ENCODE data around the gene ANTXRL.
"Not testable (repeated sequence)": the region's sequence is repeated elsewhere in the genome, so short reads cannot be mapped to it uniquely, and the experiment has no call there.

The ANTXRL gene

DNA sequence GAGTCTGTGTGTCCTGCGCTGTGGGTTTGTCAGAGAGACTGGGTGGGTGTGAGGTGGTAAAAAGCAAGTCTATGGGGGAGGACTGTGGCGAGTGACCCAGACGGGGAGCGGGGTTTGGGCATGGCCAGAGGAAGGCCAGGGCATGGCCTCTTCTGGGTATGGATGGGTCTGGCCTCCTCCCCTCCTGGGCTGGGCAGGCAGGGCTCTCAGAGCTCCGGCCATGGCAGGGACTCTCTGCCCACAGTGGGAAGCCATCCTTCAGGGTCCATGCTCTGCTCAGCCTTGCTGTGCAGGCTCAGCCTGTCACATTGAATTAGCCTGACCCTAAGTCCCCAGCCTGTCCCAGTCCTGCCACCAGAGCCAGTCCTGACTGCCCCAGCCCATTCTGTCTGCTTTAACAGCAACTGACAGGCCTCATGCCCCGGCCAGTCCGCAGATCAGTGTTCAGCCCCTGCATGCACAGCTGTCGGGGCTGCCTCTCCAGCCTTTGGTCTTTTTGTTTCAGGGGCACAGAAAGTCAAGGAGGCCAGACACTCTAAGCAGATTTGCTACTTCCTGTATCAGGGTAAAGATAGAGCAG, 7.9 kb downstream of the ANTXRL start:
- no peak for DNase-seq (ENCODE audit: low read depth in 2 of 2)

DNA sequence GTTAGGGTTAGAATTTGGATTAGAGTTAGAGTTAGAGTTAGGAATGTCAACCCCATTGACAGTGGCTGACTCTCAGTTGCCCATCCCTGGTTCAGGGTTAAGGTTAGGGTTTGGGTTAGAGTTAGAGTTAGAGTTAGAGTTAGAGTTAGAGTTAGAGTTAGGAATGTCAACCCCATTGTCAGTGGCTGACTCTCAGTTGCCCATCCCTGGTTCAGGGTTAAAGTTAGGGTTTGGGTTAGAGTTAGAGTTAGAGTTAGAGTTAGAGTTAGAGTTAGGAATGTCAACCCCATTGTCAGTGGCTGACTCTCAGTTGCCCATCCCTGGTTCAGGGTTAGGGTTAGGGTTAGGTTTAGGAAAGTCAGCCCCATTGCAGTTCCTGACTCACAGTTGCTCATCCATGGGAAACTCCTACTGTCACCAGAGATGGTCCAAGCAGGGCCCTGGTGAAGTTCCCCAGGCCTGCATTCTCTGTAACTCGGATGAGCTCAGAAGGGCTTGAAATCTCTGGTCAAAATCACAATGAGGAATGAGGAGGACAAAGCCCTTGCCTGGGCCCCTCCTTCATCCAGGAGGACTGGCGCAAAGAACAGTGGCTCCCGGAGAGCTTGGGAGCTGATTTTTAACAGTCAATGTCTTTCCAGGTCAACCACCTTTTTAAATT, 8.7 kb downstream of the ANTXRL start:
- DNase-seq (ENCODE audit: low read depth in 2 of 2): not testable (repeated sequence)

DNA sequence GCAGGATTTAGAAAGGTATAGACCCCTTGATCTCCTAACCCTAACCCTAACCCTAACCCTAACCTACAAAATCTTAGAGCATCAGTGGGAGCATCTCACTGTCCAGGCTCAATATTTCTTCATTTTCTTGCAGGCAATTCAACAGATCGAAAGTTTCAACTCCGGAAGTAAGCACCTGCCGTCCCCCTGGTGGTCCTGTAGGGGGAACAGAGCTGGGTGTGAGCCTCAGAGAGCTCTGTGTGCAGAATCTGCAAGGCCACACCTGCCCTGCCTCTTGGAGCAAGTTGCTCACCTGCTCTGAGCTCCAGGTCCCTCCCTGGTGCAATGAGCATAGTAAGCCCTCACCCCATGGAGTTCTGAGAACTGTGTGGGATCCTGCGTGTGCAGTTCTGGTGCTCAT, 9.3 kb downstream of the ANTXRL start:
- not testable (repeated sequence) for DNase-seq (ENCODE audit: low read depth in 2 of 2)

DNA sequence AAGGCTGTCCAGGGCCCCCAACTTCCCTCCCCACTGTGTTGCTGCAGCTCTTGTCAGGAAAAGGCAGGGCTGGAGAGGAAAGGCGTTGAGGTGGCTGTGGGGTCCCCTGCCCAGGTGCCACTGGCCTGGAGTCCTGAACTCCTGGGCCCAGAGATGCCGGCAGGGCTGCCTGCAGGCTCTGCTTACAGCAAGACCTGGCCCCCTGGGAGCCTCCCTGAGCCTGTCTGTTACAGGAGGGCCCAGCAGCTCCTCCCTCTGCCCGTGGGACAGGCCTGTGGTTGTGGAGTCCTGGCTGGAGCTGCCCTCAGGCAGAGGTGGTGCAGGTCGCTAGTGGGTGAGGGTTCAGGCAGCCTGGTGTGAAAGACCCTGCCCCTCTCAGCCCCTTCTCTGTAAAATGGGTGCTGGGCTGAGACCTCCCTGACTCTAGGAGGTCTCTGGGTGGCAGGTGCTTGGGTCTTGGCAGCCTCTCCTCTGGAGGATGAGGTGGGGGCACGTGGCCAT, 9.9 kb downstream of the ANTXRL start:
- DNase-seq (ENCODE audit: low read depth in 2 of 2): no peak

DNA sequence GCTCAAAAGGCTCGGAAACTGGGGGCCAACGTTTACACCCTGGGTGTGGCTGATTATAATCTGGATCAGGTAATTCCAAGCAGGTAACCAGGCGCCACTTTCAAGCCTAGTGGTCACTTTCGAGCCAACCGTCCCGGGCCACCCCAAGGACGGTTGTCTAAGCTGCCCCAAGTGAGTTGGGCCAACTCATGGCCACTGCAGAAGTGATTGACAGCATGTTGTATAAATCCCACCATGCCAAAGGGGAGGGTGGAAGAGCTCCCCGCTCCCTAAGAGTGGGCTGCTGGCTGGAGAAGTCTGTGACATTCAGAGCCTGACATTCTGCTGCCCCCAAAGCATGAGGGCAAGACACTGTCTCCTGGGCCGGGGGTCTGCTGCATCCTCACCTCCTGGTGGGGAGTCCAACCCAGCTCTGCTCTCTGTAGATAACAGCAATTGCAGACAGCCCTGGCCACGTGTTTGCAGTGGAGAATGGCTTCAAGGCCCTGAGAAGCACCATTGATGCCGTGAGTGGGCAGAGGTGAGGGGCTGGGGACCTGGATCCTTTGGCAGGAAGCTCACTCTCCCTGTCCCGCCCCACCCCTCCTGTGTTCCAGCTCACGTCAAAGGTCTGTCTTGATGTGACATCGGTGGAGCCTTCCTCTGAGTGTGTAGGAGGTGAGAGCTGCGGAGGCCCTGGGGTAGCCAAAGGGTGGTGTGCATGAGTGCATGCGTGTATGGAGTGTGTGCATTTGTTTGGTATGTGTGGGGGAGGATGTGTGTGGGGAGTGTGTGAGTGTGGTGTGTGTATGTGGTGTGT, 10.8 kb downstream of the ANTXRL start:
- DNase-seq (ENCODE audit: low read depth in 2 of 2): no peak

DNA sequence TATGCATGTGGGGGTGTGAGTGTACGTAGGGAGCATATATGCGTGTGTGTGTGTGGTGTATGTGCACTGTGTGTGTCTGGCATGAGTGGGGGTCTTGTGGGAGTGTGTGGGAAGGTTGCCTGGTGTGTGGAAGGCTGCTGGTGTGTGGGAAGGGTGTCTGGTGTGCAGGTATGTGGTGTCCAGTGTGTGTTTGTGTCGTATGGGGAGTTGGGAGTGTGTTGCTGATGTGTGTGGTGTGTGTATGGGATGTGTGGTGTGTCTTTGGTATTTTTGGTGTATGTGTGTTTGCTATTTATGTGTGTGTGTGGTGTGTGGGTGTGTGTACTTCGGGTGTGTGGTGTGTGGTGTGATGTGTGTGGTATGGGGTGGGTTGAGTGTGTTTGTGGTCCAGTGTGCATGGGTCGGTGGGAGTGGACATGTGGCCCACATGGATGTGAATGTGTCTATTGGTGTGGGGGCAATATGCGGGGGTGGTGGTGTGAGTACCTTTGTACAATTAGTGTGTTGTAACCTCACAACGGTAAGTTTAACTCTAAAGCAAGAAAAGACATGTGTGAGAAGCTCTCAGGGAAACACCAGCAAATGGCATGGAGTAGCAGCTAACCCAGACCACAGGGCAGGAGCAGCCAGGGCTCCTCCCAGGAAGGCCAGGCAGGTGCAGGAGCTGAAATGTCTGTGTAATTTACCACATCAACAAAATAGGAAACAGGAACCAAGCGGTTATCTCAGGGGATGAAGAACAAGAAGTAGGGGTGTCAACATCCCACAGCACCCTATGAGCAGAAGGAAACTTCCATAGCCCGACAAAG, 11.9 kb downstream of the ANTXRL start:
- no peak for DNase-seq (ENCODE audit: low read depth in 2 of 2)

DNA sequence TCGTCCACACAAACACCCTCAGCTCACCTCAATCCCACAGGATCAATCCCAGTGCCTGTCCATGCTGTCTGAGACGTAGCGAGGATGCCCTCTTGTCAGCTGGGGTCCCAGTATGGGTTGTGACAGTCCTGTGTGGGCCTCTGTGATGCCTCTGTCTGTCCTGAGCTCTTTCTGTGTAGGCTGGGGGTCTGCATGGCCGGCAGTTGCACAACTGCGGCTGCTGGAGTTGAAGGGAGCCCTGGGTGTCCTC, 12.4 kb downstream of the ANTXRL start:
- DNase-seq (ENCODE audit: low read depth in 2 of 2): no peak

DNA sequence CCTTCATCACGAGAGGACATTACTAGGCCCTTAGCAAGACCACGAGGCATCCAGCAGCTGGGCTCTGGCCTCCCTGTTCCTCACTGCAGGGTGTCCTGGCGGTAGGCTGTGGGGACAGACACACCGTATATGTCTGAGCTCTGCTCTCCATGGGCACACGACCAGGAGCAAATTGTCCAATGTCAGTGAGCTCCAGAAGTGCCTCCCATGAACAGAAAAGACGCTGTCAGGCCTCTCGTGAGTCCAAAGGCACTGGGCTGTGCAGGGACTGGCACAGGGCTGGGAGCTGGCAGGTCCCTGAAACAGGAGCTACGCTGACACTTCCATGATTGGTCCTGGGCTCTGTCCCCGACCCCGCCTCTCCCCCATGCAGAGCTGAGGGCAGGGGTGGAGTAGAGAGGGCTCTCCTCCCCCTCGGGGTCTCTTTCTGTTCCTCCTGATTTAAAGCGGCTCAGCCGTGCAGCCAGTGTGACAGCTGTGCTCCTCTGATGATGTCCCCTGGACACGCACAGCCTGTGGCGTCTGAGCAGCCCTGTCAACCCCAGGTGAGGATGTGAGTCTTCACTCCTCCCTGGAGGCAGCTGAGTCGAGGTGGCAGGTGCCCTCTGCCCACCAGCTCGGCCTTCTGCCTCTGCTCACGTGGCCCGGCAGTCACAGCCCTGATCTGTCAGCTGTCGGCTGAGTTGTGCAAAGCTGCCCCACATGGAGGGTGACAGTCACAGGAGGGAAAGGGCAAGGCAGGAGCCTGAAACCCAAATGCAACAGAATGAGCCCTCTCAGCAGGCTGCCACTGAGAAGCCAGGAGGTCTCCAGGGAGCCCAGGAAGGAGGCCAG, 13.0 kb downstream of the ANTXRL start:
- DNase-seq (ENCODE audit: low read depth in 2 of 2): no peak

DNA sequence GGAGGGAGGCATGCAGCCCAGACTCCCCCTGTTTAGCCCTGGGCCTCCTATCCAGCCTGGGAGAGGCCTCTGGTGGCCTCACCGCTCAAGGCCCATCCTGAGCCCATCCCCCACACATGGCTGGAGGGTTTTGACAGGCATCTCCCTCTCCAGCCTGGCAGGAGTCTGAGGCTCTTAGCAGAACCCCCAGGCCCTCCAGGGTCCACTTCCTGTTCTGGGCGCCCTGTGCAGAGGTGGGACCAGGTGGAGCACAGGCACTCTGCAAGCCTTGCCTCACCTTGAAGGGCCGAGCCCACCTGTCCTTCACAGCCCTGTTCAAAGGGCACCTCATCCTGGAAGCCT, 13.5 kb downstream of the ANTXRL start:
- not testable (repeated sequence) for DNase-seq (ENCODE audit: low read depth in 2 of 2)

DNA sequence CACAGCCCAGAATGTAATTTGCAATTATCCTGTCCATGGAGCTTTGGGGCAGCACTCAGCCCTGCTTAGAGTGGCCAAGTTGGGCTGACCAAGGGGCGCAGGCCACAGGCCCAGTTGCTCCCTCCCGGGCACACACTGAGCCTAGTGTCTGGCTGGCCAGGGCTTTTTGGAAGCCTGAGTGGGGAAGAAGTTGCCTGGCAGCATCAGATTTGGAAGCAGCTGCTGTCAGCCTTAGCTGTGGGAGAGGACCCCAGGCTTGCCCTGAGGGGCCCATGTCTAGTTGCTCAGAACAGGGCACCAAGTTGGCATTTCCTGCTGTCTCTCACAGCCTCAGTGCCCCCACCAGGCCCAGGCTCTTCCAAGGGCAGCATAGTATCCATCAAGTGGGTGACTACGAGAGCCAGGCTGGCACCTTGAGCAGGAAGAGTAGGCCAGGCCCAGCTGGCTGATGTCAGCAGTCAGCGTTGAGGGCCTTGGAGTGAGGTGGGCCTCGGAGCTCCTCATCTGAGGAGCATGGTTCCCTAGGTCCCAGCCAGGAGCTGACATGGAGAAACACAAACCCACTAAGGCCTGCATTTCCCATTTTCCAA, 14.4 kb downstream of the ANTXRL start:
- no peak for DNase-seq (ENCODE audit: low read depth in 2 of 2)

DNA sequence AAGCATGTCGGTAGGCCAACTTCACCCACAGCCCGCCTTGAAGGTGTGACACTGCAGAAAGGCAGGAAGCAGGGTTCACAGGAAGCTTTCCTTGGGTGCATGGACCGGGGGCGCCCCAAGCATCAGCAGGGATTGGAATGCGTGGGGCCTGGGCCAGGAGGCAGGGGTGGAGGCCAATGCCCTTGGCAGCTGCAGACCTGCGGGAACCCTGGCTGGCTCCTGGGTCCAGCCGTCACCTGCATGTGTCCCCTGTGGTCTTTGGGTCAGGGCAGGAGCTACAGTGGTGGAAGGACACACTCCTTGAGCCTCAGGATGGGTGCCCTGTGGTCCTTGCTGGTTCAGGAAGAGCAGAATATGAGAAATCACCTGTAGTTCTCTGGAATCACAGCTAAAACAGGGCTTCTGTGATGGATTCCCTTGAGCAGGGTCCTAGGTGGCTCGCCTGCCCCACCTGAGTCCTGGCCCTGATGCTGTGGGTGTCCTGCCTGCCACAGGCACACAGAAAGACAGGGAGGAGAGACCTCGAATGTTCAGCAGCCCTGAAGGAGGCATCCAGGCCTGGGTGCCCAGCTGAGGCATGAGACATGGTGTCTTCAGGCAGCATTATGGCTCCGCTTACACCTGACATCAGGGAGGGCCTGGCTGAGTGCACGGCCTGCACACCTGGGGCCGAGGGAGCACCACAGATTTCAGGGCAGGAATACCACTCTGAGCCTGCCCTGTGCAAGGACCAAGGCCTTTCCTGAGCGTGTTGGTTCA, 15.1 kb downstream of the ANTXRL start:
- no peak for DNase-seq (ENCODE audit: low read depth in 2 of 2)

DNA sequence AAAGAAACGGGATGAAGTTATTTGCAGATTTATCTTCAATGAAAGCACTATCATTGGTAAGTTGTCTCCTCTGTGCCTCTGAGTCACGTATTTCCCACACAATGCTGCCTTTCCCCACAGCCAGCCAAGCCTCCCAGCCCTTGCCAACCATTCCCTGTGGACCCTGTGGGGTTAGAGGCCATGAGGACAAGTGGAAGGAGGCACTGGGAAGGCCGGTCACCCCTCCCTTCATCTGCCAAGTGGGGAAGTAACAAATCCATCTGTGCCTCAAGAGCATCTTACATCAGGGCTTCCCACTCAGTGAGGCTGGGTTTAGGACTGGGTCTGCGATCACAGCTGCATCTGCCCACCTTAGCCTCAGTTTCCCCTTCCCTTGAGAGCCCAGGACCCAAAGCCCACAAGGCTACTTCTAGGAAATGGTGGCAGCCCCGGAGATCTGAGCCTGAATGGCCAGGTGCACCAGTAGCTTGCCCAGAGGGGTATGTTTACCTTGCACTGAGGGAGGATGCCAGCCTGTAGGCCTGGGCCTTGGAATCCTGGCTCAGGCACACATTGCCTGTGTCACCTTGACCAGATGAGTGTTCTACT, 16.1 kb downstream of the ANTXRL start:
- DNase-seq (ENCODE audit: low read depth in 2 of 2): not testable (repeated sequence)

DNA sequence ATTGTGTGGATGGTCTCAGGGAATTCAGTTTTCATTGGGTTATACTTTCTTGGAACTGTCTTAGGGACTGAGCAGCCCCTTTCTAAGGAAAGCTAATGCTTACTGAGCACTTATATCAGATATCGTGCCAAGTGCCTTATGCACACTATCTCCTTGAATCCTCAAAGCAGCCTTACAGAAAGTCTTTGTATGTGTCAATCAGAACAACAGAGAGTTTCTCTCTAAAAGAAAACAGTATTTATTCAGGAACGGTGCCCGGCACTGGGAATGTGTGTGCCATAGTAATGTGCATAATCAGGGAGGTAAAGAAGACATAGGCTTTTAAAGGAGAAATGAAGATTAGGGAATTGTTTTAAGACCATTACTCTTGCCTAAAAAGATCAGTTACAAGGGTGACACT, 17.3 kb downstream of the ANTXRL start:
- no peak for DNase-seq (ENCODE audit: low read depth in 2 of 2)

DNA sequence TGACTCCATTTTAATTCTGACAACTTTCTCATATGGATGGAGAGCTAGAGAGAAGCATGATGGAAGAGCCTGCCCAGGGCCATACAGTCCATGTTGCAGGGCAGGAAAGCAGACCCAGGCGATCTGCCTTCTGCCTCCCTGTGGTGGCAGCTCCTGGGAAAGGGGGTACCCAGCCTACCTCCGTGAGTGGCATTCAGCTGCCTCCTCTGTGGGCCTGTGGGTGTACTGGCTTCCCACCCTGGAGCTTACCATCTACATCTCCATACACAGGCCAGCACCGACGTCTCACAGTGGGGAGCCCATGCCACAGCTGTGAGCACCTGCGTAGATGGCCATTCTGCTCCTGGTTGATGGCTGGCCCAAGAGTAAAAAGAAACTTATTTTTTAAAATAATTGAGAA, 17.9 kb downstream of the ANTXRL start:
- not testable (repeated sequence) for DNase-seq (ENCODE audit: low read depth in 2 of 2)

DNA sequence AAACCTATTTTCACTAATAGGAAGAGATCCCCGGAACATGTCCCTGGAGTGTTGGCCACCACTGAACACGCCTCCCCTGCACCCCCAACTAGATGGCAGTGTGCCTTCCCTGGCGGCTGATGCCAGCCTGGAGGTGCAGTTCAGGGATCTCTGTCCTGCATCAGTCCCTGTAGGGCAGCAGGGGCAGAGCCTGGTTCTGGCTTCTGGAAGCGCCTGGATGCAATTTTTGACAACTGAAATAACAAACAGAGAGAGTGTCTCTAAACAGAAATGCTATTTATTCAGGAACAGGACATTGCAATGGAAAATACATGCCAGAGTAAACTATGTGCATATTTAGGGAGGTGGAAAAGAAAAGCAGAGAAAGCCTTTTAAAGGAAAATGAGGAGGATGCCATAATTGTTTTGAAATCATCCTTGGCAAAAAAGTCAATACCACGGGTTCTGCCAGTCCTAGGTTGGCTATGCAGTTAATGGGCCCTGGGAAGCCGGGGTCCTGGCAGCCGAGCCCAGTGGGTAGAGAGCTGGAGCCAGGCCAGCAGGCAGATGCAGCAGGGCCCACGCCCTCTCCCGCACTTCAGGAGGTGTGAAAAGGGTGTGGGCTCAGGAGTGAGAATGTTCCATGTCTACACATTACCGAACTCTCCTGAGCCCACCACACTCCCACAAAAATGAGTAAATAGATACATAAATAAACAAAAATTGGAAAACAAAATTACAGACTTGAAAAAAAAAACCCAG, 18.5 kb downstream of the ANTXRL start:
- no peak for DNase-seq (ENCODE audit: low read depth in 2 of 2)

DNA sequence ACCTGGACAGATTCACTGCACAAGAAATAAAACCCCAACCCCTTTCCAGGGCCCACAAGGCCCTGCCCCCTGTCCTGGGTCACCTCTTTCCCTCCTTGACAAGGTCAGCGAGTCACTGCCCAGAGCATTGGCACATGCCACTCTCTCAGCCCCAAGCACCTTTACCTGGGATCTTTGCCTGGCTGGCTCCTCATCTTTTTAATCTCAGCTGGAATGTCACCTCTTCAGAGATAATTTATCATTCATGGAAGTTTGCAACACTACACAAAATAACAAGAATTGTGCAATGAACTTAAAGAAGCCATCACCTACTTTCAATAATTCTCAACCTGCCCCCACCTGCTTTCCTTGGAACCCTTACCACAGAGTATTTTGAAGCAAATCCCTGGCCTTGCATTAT, 19.2 kb downstream of the ANTXRL start:
- DNase-seq (ENCODE audit: low read depth in 2 of 2): no peak

DNA sequence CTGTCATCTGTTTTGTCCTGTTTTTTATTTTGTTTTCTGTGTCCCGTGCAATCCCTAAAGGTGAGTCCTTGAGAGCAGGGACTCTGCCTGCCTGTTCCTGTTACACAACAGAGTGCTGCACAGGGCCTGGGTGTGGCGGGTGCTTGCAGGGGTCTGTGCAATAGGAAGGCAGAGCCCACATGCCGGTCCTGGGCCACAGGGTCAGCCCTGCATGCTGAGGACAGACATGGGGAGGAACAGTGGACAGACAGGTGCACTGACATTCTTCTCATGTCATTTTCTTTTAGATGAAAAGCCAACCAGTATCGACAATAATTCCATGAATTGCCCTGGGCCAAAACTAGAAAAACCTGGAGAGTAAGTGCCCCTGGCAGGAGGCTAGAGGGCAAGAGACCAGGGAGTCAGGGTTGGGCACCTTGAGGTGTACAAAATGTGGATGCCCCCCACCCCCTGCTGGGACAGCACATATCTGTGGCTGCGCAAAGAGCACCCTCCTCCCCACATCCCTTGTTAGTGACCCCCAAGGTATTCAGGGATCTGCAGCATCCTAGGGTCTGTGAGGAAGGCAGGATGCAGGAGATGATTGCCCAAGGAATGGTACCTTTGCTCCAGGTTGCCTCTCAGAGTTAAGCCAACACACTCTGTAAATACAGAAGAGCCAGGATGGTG, 19.9 kb downstream of the ANTXRL start:
- no peak for DNase-seq (ENCODE audit: low read depth in 2 of 2)

DNA sequence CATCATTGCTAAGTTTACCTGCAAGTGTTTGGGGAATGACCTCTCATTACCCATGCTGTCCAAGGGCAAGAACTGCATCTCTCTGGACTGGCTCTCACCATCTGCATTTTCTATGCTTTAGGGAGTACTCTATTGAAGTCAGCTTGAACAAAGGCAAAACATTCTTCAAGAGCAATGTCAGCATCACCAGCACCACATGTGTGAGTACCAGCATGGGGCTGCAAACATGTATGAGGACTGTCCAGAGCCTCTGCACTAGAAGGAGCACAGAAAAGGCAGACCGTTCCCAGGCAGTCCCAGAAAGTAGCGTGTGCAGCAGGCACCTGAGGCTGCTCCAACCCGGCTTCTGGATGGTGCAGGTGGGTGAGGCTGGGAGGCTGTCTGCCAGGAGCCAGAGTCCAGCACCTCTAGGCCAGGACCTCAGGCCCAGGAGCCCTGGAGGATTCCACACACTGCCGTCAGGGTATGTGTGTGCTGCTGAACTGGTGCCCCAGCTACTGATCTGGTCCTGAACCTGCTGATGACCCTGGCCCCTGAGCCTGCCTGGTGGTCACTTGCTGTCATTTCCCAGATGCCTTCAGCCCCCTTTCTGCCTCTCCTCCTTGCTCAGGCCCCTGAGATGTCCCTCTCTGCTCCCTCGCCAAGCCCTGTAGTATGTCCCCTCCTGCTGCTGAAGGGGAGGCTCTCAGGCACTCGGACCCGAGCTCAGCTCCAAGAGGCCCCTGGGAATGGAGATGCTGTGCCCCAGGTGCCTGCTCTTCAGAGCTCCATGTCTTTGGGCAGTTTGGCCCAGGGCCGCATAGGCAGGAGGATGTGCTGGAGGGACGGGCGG, 20.7 kb downstream of the ANTXRL start:
- no peak for DNase-seq (ENCODE audit: low read depth in 2 of 2)

Data from activated CD4-positive, alpha-beta T cell treated with anti-CD3 and anti-CD28 coated beads for 24 hours (primary cell).